Omental fat pad (tissue), 4 donors: ENCODE results near the gene ABL2. TPM values are rescaled to one million over a fixed set of nuclear protein-coding genes. Genes with fewer than 3 reads are reported as not detected.

Experiments used
- ATAC-seq: fragments of 150-250 bp; one replicate; pipeline ENCODE4 v1.9.1; 2016; ENCODE audit warnings: mild to moderate bottlenecking, moderate library complexity; ENCODE audit not compliant: low FRiP score
- DNase-seq: peaks from one replicate; pipeline ENCODE4 v3.0.0-alpha.2; 2019; ENCODE audit warnings: low spot score
- small RNA-seq: library from RNA; depleted of rRNA; stranded (forward); fragments of <200 nt; gene quantifications from one replicate; pipeline ENCODE3, GENCODE V24; 2016
- total RNA-seq, 4 donors: library from RNA; depleted of rRNA; stranded (reverse); fragments of >200 nt; gene quantifications; one replicate each; pipeline ENCODE4 v1.1.0, GENCODE V29; 2016
- TF ChIP-seq, protein P1 (sequence below), 3 donors: fragments of 450-650 bp; IDR thresholded peaks; one replicate each; pipeline ENCODE4 v1.5.1; 2016 to 2017; ENCODE audit warnings: antibody characterized with exemption in 3 of 3, mild to moderate bottlenecking in 3 of 3, moderate library complexity in 2 of 3

The ABL2 gene
- total RNA-seq, 4 donors from 2014 or later: 19.1 to 128 (median 39.9) TPM

DNA sequence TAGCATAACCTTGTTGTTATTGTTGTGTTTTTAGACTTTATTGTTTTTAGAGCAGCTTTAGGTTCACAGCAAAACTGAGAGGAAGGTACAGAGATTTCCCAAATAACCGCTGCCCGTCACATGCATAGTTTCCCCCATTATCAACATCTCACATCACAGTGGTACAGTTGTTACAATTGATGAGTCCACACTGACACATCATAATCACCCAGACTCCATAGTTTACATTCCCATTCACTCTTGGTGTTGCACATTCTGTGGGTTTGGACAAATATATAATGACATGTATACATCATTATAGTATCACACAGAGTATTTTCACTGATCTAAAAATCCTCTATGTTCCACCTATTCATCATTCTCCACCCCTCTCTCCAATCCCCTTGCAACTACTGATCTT lies 173.5 kb downstream of the ABL2 start:
- ATAC-seq (no peak), DNase-seq (no peak)
- TF ChIP-seq, protein P1, sequence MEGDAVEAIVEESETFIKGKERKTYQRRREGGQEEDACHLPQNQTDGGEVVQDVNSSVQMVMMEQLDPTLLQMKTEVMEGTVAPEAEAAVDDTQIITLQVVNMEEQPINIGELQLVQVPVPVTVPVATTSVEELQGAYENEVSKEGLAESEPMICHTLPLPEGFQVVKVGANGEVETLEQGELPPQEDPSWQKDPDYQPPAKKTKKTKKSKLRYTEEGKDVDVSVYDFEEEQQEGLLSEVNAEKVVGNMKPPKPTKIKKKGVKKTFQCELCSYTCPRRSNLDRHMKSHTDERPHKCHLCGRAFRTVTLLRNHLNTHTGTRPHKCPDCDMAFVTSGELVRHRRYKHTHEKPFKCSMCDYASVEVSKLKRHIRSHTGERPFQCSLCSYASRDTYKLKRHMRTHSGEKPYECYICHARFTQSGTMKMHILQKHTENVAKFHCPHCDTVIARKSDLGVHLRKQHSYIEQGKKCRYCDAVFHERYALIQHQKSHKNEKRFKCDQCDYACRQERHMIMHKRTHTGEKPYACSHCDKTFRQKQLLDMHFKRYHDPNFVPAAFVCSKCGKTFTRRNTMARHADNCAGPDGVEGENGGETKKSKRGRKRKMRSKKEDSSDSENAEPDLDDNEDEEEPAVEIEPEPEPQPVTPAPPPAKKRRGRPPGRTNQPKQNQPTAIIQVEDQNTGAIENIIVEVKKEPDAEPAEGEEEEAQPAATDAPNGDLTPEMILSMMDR (IDR thresholded peaks at IDR 0.05): no peak

DNA sequence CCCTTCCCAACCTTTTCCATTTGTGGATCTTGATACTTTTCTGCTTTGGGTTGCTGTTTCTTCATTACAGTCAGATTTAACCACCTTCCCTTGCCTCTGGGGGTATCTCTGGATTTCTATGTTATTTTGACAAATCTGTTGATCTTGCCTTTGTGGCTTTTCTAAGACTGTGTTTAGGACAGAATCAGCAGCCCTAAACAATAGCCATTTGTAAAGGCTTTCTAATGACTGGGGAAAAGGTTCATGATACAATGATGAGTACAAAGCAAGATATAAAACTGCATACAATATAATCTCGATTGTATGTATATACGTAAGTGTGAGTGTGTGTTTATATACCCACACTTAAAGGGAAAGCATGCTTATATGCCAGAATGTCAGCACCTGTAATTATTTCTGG lies 176.0 kb downstream of the ABL2 start:
- ATAC-seq (no peak), DNase-seq (no peak)
- TF ChIP-seq, protein P1 (IDR thresholded peaks at IDR 0.05): no peak

DNA sequence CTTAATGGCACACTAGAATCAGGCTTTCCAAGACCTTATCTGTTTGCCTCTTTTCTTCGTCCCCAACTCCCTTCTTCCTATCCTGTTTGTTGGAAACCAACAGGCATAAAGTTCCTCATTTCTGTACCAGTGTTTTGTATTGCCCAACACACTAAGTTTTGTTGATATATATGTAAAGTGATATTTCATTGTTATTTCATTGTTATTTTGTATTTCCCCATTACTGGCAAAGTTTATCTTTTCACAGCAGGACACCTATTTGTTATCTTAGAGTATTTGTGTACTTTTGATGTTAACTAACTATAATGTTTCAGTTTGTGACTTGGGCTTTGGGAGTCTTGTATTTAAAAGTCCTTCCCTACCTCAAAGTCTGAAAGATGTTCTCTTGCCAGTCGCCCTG lies 176.7 kb downstream of the ABL2 start:
- DNase-seq (no peak), ATAC-seq (no peak)
- TF ChIP-seq, protein P1 (IDR thresholded peaks at IDR 0.05): no peak

Small RNA genes within 50 kb of the gene (small RNA-seq; reads per million reads assigned to genes)
- gene AL512326.2 (not detected), gene AL512326.3 (not detected), gene EIF4A1P11 (not detected), gene RF00272 (not detected)

Other genes with a start within 250 kb of the ABL2 start
- 10 to 100 TPM; 27.6 to 37.0 (median 35.0) TPM for gene FAM20B, start 203.8 kb downstream of the ABL2 start, total RNA-seq
- gene TOR3A, start 147.6 kb downstream of the ABL2 start, total RNA-seq: 10 to 100 TPM; 26.9 to 44.7 (median 33.7) TPM
- gene SOAT1, start 64.1 kb upstream of the ABL2 start, total RNA-seq: 10 to 100 TPM; 20.2 to 46.5 (median 25.3) TPM
- under 1 TPM in 2 of 4 donors, not detected in 2; 0.25 to 0.28 TPM for gene AXDND1, start 136.3 kb upstream of the ABL2 start, total RNA-seq